ENCODE results near the gene RHBDF1. TPM values are rescaled to one million over a fixed set of nuclear protein-coding genes. Genes with fewer than 3 reads are reported as not detected.
A peak's percentile ranks its signal among the peaks of the same experiment; 100 is the strongest.

Gene RHBDF1
- total and polyA plus RNA-seq, 2 of the 13 experiments (the other 11 are each of a cell fraction or from before 2014, with no cell fraction given) = 5.4 to 26.9 TPM

DNA sequence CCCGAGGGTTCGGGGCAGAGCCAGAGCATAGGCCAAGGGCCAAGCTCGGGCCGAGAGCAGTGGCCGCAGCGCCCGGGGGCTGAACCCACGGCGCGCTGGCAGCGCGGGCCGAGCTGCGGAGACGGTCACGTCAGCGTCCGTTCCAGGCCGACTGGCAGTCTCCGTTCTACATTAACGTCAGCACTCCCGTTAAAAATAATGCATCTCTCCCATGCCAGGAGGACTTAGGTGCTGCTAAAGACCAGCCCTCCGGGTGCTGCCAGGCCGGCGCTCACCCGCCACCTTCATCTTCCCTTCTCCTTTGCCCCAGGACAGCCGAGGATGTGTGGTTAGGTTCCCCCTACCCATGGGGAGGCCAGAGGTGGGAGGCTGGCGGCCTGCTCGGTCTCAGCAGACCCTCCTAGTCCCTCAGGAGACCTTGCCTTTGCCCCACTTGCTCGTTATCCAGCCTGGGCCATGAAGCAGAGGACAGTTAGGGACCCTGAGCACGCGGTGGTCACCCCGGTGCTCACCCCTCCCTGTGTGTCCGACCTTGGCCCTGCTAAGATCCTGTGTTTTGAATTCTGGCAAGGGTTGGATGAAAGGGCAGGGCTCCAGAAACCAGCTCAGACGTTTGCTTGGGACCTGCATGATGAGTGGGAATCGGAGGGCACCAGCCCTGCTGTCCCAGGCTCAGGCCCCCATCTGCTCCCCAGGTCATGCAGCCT is 6.2 kb upstream of the RHBDF1 start (continued):
- TF ChIP-seq, protein P1, sequence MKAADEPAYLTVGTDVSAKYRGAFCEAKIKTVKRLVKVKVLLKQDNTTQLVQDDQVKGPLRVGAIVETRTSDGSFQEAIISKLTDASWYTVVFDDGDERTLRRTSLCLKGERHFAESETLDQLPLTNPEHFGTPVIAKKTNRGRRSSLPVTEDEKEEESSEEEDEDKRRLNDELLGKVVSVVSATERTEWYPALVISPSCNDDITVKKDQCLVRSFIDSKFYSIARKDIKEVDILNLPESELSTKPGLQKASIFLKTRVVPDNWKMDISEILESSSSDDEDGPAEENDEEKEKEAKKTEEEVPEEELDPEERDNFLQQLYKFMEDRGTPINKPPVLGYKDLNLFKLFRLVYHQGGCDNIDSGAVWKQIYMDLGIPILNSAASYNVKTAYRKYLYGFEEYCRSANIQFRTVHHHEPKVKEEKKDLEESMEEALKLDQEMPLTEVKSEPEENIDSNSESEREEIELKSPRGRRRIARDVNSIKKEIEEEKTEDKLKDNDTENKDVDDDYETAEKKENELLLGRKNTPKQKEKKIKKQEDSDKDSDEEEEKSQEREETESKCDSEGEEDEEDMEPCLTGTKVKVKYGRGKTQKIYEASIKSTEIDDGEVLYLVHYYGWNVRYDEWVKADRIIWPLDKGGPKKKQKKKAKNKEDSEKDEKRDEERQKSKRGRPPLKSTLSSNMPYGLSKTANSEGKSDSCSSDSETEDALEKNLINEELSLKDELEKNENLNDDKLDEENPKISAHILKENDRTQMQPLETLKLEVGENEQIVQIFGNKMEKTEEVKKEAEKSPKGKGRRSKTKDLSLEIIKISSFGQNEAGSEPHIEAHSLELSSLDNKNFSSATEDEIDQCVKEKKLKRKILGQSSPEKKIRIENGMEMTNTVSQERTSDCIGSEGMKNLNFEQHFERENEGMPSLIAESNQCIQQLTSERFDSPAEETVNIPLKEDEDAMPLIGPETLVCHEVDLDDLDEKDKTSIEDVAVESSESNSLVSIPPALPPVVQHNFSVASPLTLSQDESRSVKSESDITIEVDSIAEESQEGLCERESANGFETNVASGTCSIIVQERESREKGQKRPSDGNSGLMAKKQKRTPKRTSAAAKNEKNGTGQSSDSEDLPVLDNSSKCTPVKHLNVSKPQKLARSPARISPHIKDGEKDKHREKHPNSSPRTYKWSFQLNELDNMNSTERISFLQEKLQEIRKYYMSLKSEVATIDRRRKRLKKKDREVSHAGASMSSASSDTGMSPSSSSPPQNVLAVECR (CRISPR knock-in tag; IDR thresholded peaks at IDR 0.05; ENCODE audit: borderline replicate concordance) = 0 out of 2 replicates have a peak, but pooled peaks have one; percentile 30
- TF ChIP-seq AGO2 (optimal IDR thresholded peaks at IDR 0.05; ENCODE audit: low read depth, low read length) (peak; percentile 23), ZNF274 (CRISPR knock-in tag; IDR thresholded peaks at IDR 0.05) (0 out of 2 replicates have a peak, but pooled peaks have one; percentile 44), IKZF4 (CRISPR knock-in tag; IDR thresholded peaks at IDR 0.05; ENCODE audit: borderline replicate concordance, low read depth, not compliant biosample characterization) (peak; percentile 47), KAT7 (CRISPR knock-in tag; IDR thresholded peaks at IDR 0.05; ENCODE audit: borderline replicate concordance) (peak; percentile 54), ZNF205 (CRISPR knock-in tag; IDR thresholded peaks at IDR 0.05) (0 out of 2 replicates have a peak, but pooled peaks have one; percentile 37), TEAD3 (CRISPR knock-in tag; optimal IDR thresholded peaks at IDR 0.05; ENCODE audit: borderline replicate concordance) (peak; percentile 27), SMARCE1 (IDR thresholded peaks at IDR 0.05; ENCODE audit: borderline replicate concordance) (no peak), MAZ (IDR thresholded peaks at IDR 0.05; ENCODE audit: borderline replicate concordance, low read depth, low read length) (no peak), MAZ (CRISPR knock-in tag; IDR thresholded peaks at IDR 0.05; ENCODE audit: low read depth) (peak; percentile 2; the same call in 1 of the 2 replicates), ZNF605 (CRISPR knock-in tag; IDR thresholded peaks at IDR 0.05) (no peak), KDM2A (CRISPR knock-in tag; IDR thresholded peaks at IDR 0.05; ENCODE audit: borderline replicate concordance, low read depth) (peak; percentile 54; the same call in 1 of the 2 replicates), HNRNPLL (IDR thresholded peaks at IDR 0.05; ENCODE audit: low read depth, low read length, poor library complexity, severe bottlenecking) (peak; percentile 24)
- TF ChIP-seq, protein P2, sequence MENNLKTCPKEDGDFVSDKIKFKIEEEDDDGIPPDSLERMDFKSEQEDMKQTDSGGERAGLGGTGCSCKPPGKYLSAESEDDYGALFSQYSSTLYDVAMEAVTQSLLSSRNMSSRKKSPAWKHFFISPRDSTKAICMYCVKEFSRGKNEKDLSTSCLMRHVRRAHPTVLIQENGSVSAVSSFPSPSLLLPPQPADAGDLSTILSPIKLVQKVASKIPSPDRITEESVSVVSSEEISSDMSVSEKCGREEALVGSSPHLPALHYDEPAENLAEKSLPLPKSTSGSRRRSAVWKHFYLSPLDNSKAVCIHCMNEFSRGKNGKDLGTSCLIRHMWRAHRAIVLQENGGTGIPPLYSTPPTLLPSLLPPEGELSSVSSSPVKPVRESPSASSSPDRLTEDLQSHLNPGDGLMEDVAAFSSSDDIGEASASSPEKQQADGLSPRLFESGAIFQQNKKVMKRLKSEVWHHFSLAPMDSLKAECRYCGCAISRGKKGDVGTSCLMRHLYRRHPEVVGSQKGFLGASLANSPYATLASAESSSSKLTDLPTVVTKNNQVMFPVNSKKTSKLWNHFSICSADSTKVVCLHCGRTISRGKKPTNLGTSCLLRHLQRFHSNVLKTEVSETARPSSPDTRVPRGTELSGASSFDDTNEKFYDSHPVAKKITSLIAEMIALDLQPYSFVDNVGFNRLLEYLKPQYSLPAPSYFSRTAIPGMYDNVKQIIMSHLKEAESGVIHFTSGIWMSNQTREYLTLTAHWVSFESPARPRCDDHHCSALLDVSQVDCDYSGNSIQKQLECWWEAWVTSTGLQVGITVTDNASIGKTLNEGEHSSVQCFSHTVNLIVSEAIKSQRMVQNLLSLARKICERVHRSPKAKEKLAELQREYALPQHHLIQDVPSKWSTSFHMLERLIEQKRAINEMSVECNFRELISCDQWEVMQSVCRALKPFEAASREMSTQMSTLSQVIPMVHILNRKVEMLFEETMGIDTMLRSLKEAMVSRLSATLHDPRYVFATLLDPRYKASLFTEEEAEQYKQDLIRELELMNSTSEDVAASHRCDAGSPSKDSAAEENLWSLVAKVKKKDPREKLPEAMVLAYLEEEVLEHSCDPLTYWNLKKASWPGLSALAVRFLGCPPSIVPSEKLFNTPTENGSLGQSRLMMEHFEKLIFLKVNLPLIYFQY (CRISPR knock-in tag; IDR thresholded peaks at IDR 0.05; ENCODE audit: borderline replicate concordance) = no peak
- TF ChIP-seq, protein P3, sequence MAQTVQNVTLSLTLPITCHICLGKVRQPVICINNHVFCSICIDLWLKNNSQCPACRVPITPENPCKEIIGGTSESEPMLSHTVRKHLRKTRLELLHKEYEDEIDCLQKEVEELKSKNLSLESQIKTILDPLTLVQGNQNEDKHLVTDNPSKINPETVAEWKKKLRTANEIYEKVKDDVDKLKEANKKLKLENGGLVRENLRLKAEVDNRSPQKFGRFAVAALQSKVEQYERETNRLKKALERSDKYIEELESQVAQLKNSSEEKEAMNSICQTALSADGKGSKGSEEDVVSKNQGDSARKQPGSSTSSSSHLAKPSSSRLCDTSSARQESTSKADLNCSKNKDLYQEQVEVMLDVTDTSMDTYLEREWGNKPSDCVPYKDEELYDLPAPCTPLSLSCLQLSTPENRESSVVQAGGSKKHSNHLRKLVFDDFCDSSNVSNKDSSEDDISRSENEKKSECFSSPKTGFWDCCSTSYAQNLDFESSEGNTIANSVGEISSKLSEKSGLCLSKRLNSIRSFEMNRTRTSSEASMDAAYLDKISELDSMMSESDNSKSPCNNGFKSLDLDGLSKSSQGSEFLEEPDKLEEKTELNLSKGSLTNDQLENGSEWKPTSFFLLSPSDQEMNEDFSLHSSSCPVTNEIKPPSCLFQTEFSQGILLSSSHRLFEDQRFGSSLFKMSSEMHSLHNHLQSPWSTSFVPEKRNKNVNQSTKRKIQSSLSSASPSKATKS (CRISPR knock-in tag; IDR thresholded peaks at IDR 0.05) = no peak
- TF ChIP-seq, protein P4, sequence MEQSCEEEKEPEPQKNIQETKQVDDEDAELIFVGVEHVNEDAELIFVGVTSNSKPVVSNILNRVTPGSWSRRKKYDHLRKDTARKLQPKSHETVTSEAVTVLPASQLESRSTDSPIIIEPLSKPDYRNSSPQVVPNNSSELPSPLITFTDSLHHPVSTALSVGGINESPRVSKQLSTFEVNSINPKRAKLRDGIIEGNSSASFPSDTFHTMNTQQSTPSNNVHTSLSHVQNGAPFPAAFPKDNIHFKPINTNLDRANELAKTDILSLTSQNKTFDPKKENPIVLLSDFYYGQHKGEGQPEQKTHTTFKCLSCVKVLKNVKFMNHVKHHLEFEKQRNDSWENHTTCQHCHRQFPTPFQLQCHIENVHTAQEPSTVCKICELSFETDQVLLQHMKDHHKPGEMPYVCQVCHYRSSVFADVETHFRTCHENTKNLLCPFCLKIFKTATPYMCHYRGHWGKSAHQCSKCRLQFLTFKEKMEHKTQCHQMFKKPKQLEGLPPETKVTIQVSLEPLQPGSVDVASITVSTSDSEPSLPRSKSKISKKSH (CRISPR knock-in tag; IDR thresholded peaks at IDR 0.05; ENCODE audit: borderline replicate concordance) = 0 out of 2 replicates have a peak, but pooled peaks have one; percentile 21

All from HepG2 (cell line).